HG03354 (cell line): Measurements from ENCODE around the gene GRPEL2.

Experiments
- ATAC-seq: cut with Tn5 transposase; IDR thresholded peaks from one replicate; pipeline ENCODE4 v1.9.1; 2021; ENCODE audit warnings: mild to moderate bottlenecking; ENCODE audit not compliant: unreplicated experiment, poor library complexity, severe bottlenecking

The GRPEL2 gene, protein sequence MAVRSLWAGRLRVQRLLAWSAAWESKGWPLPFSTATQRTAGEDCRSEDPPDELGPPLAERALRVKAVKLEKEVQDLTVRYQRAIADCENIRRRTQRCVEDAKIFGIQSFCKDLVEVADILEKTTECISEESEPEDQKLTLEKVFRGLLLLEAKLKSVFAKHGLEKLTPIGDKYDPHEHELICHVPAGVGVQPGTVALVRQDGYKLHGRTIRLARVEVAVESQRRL

DNA sequence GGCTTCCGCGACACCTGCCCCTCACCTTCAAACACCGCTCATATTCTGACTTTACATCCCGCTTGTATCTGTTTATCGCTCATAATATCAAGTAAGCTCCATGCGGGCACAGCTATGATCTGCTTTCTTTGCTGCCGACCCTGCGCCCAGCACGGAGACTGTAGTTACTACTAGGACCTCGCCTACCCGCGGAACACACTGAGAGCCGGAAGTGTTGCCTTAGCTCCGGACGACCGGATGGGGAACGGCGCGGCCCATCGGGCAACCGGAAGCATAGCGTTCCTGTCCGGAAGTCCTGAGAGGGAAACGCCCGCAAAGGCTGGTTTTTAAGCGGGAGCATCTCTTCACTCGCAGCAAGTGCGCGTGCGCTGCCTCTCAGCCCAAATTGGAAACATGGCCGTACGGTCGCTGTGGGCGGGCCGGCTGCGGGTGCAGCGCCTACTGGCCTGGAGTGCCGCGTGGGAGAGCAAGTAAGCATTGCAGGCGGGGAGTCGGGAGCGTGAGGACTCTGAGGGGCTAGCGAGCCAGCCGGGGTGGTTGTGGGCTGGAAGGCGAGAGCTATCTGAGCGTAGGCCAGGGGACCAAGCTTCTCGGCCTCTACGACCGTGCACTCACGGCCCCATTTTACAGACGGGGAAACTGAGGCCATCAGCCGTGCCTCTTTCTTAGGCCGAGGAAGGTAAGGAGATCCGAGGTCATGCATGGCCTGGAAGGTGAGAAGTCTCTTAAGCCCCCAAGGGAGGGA is at the start of gene GRPEL2:
TSS of gene GRPEL2 (plus strand) at position 353 of the 745 bp plus-strand sequence. CDS start at position 394, 41 bp downstream.
- peak; percentile 98 for ATAC-seq

DNA sequence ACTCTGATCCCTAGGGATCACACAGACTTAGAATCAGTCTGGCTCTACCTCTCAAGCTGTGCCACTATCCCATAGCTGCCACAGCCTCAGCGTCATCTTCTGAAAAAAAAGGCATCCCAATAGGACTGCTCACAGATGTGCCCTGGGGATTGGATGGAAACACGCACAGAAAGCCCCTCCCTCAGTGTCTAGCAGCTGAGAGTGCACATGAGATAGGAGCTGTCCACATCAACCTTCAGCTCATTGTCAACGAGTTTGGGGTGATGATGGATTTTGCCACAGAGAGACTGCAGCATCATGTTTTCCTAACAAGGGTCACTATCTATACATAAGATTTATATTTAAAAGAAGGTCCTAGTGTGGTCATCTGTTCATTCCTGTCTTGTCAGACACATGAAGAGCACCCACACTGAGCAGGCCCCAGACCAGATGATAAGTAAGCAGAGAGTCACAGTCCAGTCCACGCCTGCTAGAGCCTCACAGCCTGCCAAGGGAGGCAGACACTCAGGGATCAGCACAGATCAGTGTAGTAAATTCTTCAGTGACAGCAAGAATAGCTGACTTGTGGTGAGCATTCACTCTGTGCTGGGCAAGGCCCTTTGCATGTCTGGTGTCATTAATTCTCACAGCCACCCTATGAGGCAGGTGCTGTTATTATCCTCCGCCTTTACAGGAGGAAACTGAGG is 47.8 kb upstream of the GRPEL2 start:
- ATAC-seq: no peak

DNA sequence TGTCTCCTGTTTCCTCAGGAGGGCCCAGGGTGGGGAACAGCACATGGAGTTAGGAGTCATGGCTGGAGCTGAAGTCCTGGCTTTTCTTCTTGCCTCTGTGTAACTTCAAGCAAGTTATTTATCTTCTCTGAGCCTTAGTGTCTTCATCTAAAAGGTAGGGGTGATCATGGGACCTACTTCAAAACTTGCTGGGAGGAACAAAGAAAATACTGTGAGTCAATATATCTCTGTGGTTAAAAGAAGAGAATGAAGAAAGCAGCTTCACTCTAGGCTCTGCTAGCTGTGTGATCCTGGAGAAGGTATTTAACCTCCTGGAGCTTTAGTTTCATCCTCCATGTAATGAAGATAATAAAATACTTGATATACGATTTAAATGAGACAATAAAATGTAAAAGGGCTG is 47.1 kb upstream of the GRPEL2 start:
- no peak for ATAC-seq

DNA sequence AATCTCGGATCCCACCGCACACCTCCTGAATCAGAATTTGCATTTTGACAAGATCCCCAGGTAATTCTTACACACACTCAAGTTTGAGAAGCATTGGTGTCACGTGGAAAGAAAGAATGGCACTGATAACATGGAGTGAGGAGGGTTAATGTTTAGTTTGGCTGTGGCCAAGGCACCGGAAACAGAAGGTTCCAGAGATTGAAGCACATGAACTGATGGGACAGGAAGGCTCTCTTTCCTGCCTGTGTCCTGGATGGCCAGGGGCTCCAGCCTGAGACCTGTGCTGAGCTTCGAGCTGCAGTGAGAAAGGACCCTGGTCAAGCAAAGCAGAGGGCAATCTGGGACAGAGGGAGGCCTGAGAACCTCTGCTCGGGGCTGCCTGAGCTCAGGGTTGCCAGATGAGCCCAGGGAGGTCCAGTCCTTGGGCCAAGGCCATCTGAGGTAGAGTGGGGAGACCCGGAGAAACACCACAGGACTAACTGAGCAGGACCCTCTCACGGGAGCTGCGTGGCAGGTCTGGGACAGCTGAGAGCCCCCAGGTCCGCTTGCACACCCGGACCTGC is 46.4 kb upstream of the GRPEL2 start:
- ATAC-seq: peak; percentile 49

DNA sequence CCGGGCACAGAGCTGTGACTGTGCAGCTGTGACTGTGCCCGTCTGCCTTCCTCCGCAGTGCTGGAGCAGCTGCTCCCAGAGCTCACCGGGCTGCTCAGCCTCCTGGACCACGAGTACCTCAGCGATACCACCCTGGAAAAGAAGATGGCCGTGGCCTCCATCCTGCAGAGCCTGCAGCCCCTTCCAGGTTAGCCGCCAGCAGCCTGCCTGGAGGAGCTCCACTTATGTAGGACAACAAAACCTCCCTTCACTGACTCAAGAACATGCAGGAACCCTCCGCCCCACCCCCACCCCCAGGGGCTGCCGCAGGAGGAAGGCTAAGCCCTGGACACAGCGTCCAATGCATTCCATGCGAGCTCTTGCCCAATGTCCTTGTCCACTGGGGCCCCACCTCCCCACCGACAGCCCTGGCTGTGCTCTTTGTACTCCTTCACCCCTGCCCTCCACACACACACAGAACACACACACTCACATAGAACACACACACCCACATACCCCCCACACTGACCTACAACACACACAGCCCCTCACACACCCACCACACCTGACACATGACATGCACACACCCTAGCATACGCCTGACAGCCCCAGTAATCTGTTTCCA is 45.7 kb upstream of the GRPEL2 start:
- peak; percentile 24 for ATAC-seq

DNA sequence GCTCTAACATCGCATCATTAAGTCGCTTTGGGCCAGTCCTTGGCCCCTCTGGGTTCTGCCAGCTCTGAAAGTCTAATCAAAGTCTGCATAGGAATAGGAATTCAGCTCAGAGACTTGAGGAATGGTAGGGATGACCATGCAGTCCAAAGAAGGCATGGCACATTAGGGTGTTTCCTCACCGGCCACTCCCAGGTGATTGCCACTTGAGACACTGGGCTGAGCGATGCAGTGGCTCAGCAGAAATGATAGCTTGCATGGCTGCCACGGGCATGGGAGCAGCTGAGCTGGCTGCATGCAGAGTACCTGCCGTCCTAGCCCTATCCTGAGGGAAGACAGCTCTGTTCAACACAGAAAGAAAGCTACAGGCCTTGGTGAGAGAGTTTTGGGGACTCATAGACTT is 44.9 kb upstream of the GRPEL2 start:
- ATAC-seq: no peak

DNA sequence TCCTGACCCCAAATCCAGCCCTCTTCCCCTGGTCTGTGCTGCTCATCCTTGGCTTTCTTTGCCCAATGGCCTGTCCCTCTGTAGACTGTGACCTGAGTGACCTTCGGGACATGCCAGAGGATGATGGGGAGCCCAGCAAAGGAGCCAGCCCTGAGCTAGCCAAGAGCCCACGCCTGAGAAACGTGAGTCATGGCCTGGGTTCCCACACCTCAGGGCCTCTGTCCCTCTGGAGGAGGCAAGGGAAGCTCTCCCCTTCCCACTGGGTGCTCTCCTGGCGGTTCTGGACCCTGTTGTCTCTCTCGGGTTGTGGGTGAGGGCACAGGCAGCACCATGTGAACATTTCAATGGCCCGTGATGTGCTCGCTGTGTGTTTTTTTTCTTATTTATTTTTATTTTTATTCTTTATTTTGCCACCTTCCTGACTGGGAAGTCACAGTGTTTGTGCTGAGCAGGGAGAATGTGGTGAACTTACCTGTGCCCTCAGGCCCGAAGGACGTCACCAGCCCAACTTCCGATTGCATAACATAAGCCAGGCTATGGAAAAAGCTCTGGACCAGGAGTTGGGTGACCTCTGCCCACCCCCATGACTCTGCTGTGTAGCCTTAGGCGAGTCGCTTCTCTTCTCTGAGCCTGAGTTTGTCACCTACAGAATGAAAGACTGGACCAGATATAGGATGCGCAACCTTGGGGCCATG is 44.1 kb upstream of the GRPEL2 start:
- no peak for ATAC-seq

DNA sequence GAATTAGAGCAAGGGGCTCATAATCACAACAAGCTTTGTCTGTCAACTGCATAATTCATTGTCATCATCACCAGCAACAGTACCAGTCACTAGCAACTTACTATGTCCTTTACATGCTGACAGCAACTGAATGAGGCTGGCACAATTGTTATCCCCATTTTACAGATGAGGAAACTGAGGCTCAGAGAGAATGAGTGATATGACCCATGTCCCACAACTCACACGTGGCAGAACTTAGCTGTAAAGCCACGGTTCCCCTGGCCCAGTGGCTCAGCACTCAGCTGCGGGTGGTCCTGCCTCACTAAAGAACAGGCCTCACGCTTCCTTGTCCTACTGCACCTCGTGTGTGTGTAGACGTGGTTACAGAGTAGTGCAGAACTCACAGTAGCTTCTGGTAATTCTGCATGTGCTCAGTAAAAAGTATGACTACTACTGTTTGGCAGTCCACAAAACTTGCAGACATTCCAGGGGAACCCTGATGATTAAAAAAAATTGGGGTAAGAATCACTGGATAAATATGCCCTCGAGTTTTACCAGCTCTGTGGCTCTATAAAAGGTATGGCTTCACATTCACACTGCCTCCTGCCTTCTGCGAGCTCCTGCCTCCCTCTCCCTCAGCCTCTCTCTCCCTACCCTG is 43.4 kb upstream of the GRPEL2 start:
- ATAC-seq: no peak

DNA sequence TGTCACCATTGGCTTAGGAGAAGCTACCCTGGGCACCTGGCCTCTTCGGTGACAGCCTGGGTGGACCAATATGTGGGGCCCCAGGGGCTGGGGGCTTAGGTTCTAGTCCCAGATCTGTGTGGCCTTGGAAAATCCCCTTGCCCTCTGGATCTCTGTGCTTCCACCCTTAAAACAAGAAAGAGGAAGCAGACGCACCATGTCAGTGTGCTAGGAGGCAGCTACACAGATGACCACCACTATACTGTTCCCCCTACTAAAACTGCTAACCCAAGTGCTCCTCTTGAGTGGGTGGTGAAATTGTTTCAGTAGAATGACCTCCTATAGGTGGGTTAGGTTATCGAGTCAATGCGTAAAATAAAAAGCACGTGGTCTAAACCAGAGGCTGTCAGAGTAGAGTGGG is 42.7 kb upstream of the GRPEL2 start:
- no peak for ATAC-seq

DNA sequence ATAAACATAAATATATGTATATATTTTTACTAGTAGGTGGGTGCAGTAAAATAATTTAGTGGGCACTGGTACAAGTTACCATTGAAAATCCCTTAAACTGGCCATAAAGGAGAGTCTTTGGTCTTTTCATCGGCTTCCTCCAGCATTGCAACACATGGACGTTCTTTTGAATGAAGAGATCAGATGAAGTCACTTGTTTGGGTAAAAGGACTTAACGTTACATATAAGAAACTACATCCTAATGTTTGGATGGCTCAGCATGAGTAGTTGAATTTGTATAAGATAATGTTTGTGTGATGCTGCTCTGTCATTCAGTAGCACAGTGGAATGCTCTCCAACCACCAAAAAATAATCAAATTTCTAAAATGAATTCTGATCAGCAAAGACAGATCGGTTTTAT is 42.1 kb upstream of the GRPEL2 start:
- no peak for ATAC-seq

DNA sequence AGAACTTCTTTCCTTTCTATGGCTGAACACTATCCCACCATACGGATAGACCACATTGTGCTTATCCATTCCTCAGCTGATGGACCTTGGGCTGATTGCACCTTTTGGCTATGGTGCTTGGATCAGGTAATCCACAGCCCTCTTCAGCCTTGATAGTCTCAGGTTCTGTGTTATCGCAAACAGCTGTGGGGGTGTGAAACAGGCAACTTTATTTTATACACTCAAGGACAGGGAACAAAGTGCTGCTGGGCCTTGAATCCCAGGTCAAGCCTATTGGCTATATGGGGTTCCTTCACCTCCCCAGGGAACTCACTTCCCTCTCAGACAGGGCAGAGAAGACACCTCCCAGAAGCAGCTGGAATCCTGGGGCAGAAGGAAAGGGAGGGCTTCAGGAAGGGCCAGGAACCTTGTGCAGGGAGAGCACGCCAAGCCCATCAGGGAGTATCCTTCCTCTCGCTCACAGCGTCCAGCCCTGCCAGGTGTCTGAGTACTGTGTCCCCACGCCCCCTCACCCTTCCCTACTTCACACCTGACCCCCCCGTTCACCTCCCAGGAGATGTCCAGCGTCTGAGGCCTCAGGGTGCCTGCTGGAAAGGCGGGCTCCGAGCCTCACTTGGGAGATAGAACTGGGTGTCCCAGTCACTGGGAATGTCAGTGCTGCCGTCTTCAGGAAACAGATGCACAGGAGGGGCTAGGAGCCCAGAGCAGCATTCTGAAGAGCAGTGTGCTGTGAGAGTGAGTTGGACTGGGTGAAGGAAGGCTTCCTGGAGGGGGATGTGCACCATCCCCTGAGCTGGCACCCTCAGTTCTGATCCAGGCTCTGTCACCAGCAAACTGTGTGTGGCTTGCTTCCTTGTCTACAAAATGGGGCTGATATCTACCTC is 40.9 kb upstream of the GRPEL2 start:
- ATAC-seq: no peak

DNA sequence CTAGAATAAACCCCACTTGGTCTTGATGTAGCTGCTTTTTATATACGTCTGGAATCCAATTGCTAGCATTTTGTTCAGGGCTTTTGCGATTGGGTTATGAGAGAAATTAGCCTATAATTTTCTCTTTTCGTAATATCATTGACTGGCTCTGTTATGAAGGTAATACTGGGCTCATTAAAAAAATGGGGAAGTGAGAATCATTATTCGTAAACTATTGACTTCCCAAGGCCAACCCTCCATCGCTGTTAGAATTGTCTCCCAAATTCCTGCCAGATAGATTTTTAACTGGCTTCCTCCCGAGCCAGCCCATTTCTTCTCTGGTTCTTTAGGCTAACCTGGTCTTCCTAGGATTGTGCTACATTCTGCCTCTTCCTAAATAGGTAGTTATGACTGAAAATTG is 35.9 kb upstream of the GRPEL2 start:
- no peak for ATAC-seq

DNA sequence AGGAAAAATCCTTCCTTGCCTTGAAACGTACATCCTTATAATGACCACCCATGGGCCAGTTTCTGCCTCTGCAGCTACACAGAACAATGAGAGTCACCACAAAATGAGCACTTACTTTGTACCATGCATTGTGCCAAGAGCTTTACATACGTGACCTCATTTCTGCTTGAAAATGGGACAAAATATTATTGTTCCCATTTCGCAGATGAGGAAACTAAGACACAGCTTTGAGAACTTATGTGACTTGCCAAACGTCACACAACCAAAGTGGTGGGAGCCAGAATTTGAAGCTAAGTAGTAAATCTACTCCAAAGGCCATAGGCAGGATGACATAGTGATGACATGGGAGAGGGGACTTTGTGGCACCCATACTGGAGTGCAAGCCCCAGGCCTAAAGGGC is 34.8 kb upstream of the GRPEL2 start:
- no peak for ATAC-seq

DNA sequence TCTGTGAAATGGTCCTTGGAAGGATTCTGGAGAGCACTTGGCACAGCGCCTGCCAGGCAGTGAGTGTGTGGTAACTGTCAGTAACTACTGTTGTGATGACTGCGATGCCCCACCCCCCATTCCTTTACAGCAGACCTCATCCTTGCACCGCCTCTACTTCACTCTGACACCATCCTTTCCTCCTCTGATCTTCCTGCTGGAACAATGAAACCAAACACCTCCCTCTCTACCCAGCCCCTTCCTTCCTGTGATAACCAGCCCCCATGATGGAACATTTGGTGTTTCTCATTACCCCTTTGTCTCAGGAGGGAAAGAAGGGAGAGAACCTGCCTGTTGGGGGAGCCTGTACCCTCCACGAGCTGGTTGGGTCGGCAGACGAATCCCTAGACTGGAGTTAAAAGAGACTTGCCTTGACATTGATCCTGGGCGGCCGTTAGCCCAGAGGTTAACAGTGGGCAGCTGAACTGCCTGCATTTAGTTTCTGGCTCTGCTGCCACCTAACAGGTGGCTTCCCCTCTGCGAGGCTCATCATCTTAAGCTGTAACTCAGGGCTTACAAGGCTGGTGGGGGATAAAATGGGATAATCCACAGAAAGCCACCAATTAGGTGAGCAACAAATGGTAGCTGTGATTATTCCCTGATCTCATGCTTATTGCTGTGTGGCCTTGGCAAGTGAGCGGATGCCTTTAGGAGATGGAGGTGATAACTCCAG is 34.2 kb upstream of the GRPEL2 start:
- no peak for ATAC-seq

DNA sequence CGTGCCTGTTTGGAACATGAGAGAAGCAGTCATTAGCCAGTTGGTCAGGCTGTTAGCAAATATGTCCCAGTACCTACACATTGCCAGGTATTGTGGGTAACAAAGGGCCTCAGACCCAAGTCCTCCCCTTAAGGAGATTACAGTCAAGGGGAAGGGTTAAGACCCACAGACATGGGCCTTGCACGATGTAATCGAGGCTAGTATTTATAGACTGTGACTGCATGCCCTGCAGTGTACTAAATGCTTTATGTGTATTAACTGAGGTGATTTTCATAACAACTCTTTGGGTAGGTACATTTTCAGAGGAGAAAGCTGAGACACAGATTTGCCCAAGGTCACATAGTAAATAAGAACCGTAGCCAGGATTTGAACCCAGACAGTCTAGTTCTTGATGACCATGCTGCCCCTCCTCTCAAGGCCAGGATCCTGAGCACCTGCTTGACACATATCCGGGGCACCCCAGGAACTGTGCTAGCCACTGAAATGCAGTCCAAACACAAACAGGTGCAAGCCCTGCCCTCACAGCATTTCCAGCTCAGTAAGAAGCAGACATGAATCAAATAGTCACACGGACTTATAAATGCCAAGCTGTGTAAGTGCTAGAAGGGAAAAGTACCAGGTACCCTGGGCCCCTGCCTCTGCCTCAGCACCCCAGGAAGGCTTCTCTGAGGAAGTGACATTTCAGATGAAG is 32.0 kb upstream of the GRPEL2 start:
- no peak for ATAC-seq

DNA sequence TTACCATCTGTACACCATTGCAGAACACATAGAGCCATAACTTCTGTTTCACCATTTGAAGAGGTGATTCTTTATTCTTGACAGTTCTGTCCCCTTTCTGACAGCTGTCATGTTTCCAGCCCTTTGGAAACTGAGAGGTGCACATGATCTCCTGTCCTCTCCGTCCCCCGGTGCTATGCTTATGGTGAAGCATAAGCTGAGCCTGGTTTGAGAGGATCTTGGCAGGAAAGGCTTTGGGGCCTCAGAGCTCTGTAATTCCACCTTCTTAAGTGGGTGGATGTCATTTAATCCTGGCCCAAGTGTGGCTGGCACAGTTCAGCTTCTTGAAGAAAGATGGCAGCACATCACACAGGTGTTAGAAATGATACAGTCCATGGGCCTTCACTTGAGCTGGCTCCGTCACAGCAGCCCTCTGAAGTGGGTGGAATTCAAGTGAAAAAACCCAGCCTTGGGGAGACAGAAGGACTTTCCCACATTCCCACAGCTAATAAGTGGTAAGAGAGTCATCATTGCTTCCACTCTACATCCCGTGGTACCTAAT is 30.7 kb upstream of the GRPEL2 start:
- ATAC-seq: no peak

DNA sequence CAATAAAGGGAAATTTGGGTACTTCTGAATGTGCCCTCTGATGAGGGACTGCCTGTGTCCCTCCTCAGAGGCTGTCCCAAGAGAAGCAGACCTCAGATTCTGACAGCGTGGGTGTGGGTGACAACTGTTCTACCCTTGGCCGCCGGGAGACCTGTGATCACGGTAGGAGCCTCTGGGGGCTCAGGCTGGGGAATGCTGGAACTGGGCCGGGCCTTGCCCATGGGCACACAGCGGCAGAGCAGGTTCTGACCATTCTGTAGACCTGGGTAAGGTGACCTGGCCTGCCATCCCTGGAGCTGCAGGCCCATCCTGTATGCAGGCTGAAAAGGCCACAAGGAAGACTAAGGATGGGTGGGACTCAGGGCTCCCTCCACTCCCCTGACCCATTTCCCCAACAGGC is 29.5 kb upstream of the GRPEL2 start:
- no peak for ATAC-seq
